BLaER1 (cell line): Measurements from ENCODE around the gene TMPRSS5.

Experiments
- H3K27ac ChIP-seq: shearing (Covaris generic); formaldehyde crosslinking; 2 replicates; pipeline ENCODE4 v1.8.1; 2022
- H3K27me3 ChIP-seq: shearing (Covaris generic); formaldehyde crosslinking; 2 replicates; pipeline ENCODE4 v1.8.1; 2022
- H3K36me3 ChIP-seq: shearing (Covaris generic); formaldehyde crosslinking; 2 replicates; pipeline ENCODE4 v1.8.1; 2022
- H3K4me1 ChIP-seq: shearing (Covaris generic); formaldehyde crosslinking; 2 replicates; pipeline ENCODE4 v1.8.1; 2022
- H3K4me2 ChIP-seq: shearing (Covaris generic); formaldehyde crosslinking; 2 replicates; pipeline ENCODE4 v1.8.1; 2022
- H3K4me3 ChIP-seq: shearing (Covaris generic); formaldehyde crosslinking; 2 replicates; pipeline ENCODE4 v1.8.1; 2022
- H3K9ac ChIP-seq: shearing (Covaris generic); formaldehyde crosslinking; 2 replicates; pipeline ENCODE4 v1.8.1; 2022
- H3K9me3 ChIP-seq: shearing (Covaris generic); formaldehyde crosslinking; 2 replicates; pipeline ENCODE4 v1.8.1; 2022
- H4K20me1 ChIP-seq: shearing (Covaris generic); formaldehyde crosslinking; 2 replicates; pipeline ENCODE4 v1.8.1; 2022
- Cebpa-rat ChIP-seq: shearing (Covaris generic); IDR thresholded peaks from 2 replicates; pipeline ENCODE4 v1.8.1; 2022

TMPRSS5 gene

DNA sequence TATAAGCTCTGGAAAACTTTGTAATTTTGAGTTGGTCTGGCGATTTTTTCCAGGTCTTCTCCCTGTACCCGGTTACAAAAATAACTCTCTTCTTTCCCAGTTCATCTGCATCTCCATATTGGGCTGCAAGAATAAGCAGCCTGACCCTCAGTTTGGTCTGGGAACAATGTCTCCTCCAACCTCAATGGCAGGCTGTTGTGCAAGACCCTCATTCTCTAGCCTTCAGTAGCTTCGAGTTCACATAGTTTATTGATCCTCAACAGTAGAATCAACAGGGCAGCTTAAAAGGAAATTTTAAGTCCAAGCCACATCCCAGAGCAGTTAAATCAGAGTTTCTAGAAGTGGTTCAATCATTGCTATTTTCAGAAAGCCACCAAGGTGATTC, 35.3 kb downstream of the TMPRSS5 start:
- no peak overlapping the region for H3K27ac ChIP-seq
- no peaks in the 10 kb centered on the region for H3K36me3 ChIP-seq
- H3K27me3 ChIP-seq, result no peaks in the 10 kb centered on the region
- H4K20me1 ChIP-seq, result no peaks in the 10 kb centered on the region
- H3K9me3 ChIP-seq, result peaks cover 9% of the 10 kb centered on the region
- H3K4me2 ChIP-seq, result no peak overlapping the region
- H3K4me1 ChIP-seq, result peaks cover 32% of the 10 kb centered on the region
- no peak overlapping the region for H3K4me3 ChIP-seq
- no peak overlapping the region for H3K9ac ChIP-seq
- TF ChIP-seq Cebpa-rat, result no peak

- peaks cover 27% of the 10 kb centered on the region for H3K4me1 ChIP-seq
- no peak overlapping the region for H3K27ac ChIP-seq
- TF ChIP-seq Cebpa-rat, result no peak
- peaks cover 13% of the 10 kb centered on the region for H3K9me3 ChIP-seq
- H3K36me3 ChIP-seq, result no peaks in the 10 kb centered on the region
- no peaks in the 10 kb centered on the region for H3K27me3 ChIP-seq
- no peak overlapping the region for H3K4me2 ChIP-seq
- H3K9ac ChIP-seq, result no peak overlapping the region
- H3K4me3 ChIP-seq, result no peak overlapping the region
- no peaks in the 10 kb centered on the region for H4K20me1 ChIP-seq
Measured at GRCh38 chr11:113670149-113670830, 35.8 kb downstream of the TMPRSS5 start.

DNA sequence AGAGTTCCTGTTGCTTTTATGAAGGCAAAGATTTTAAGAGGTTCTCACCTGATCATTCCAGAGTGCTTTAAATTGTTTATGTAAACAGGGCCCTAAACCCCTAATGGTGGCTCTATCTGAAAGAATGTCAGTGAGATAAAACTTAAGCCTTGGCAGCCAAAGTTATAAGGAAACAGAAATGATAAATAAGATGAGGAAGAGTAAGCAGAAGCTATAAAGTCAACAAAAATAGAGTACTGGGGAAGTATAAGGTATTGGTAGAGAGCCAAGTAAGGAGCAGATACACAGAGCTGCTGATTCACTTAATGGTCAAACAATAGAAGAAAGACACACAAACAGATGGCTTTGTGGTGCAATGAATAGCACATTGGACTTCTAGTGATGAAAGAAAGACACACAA, 37.9 kb downstream of the TMPRSS5 start:
- peaks cover 6% of the 10 kb centered on the region for H3K4me1 ChIP-seq
- no peak for TF ChIP-seq Cebpa-rat

DNA sequence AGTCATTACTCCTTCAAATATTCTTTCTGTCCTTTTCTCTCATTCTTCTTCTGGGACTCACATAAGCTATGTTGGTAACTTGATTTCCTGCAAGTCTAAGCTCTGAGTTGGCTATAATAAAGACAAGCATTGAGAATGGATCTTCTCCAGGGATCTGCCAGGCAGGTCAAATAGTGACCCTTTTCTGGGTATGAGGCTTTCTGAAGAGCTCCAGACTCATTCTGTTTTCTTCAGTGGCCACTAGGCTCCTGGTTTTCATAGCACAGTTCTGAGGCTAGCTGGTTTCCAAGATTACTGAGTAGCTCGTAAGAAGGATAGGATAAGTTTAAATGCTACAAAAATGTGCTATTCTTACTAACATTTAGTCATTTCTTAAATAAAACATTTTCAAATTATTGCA, 38.3 kb downstream of the TMPRSS5 start:
- H3K27me3 ChIP-seq, result no peaks in the 10 kb centered on the region
- no peaks in the 10 kb centered on the region for H3K36me3 ChIP-seq
- no peak overlapping the region for H3K4me3 ChIP-seq
- peaks cover 17% of the 10 kb centered on the region for H3K9me3 ChIP-seq
- no peaks in the 10 kb centered on the region for H4K20me1 ChIP-seq
- TF ChIP-seq Cebpa-rat, result no peak
- H3K9ac ChIP-seq, result no peak overlapping the region
- H3K4me1 ChIP-seq, result peaks cover 2% of the 10 kb centered on the region; the same call in 1 of the 2 replicates
- no peak overlapping the region for H3K27ac ChIP-seq
- no peak overlapping the region for H3K4me2 ChIP-seq

More for the DNA sequence above, 37.9 kb downstream of the TMPRSS5 start:
- Histone ChIP-seq H3K9me3 (peaks cover 17% of the 10 kb centered on the region), H3K4me2 (no peak overlapping the region), H3K9ac (no peak overlapping the region), H3K36me3 (no peaks in the 10 kb centered on the region), H3K4me3 (no peak overlapping the region), H3K27ac (no peak overlapping the region), H4K20me1 (no peaks in the 10 kb centered on the region), H3K27me3 (no peaks in the 10 kb centered on the region)

DNA sequence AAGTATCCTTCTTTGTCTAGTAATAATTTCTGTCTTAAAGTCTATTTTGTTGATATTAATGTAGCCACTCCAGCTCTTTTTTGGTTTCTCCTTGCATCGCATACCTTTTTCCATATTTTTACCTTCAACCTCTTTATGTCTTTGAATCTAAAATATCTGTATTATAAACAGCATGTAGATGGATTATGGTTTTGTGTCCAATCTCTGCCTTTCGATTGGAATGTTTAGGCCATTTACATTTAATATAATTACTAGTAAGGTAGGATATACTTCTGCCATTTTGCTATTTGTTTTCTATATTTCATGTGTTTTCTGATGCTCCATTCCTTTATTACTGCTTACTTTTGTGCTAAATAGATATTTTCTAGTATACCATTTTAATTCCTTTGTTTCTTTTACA, 39.5 kb downstream of the TMPRSS5 start:
- Histone ChIP-seq H3K4me2 (no peak overlapping the region), H3K36me3 (no peaks in the 10 kb centered on the region), H3K4me1 (no peaks in the 10 kb centered on the region), H3K27me3 (no peaks in the 10 kb centered on the region), H4K20me1 (no peaks in the 10 kb centered on the region), H3K4me3 (no peak overlapping the region), H3K9ac (no peak overlapping the region), H3K9me3 (peaks cover 17% of the 10 kb centered on the region), H3K27ac (no peak overlapping the region)
- no peak for TF ChIP-seq Cebpa-rat

DNA sequence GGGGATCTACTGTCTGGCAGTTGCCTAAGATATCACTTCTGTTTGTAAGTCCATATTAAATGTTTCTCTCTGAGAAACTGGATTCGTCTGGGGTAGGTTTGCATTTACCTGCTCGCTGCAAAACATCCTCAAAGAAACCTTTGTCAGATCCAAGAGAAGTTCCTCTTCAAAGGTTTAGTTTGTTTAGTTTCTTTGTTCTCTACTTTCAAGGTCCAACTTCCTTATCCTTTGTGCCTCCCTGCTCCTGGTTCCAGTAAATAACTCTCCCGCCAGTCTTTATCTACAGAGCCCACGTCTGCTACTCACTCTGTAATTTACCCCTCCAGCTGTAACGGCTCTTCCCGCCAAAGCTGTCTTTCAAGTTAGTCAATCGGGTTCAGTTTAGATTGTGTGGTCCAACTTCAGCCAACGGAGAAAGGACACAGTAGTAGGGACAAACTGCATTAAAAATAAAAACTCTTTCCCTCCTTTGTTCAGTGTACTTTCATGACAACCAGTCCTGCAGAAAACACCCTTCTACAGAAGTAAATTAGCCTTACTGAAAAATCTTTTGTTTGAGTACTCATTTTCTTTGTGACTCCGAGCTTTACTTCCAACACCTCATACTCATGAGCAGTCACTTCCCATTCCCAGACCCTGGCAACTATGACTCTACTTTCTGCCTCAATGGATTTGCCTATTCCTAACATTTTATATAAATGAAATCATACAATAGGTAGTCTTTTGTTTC, 41.0 kb downstream of the TMPRSS5 start:
- no peaks in the 10 kb centered on the region for H3K4me1 ChIP-seq
- H4K20me1 ChIP-seq, result no peaks in the 10 kb centered on the region
- no peak overlapping the region for H3K4me3 ChIP-seq
- H3K4me2 ChIP-seq, result no peak overlapping the region
- peaks cover 17% of the 10 kb centered on the region for H3K9me3 ChIP-seq
- H3K9ac ChIP-seq, result no peak overlapping the region
- H3K36me3 ChIP-seq, result no peaks in the 10 kb centered on the region
- no peaks in the 10 kb centered on the region for H3K27me3 ChIP-seq
- no peak for TF ChIP-seq Cebpa-rat
- no peak overlapping the region for H3K27ac ChIP-seq

DNA sequence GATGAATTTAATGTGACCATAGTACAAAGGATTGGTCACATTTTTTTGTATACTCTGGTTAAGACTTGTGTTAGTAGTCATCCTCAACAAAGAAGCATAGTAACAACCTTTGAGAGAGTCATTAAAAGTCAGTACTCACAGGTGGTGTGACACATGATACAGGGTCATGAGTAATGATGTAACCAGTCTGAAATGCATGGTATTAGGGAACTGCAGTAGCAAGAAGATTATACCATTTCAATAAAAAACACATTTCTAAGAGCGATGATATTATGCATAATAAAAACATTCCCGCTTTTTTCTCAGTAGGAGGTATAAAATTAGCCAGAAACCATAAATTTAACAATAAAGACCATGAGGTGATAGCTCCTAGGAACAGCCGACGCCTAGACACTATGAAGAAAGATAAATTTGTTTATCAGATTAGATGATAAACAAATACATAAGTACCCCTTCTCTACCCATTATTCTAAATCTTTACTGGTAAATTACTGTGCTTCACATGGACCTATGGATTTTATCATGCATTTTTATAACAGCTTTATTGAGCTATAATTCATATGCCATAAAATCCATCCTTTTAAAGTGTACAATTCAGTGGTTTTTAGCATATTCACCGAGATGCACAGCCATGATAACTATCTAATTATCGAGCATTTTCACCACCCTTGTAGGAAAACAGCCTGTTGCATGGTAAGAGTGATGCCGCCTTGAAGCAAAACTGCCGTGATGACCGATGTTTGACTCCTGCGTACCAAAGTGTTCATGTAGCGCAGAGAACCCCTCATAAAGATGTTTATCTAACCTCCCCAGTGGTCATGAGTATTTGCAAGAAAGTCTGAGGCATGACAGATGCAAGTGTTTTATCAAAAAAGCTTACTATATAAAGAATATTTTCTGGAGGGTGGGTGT, 41.8 kb downstream of the TMPRSS5 start:
- Histone ChIP-seq H3K36me3 (no peaks in the 10 kb centered on the region), H3K9me3 (peaks cover 17% of the 10 kb centered on the region), H3K27me3 (no peaks in the 10 kb centered on the region), H3K4me3 (no peak overlapping the region), H4K20me1 (no peaks in the 10 kb centered on the region), H3K9ac (no peak overlapping the region), H3K4me2 (no peak overlapping the region), H3K27ac (no peak overlapping the region), H3K4me1 (no peaks in the 10 kb centered on the region)
- TF ChIP-seq Cebpa-rat, result no peak

GRCh38 chr11:113663567-113663966, 42.5 kb downstream of the TMPRSS5 start:
- H3K27me3 ChIP-seq, result no peaks in the 10 kb centered on the region
- H3K4me1 ChIP-seq, result no peaks in the 10 kb centered on the region
- no peak overlapping the region for H3K9ac ChIP-seq
- H3K9me3 ChIP-seq, result peaks cover 17% of the 10 kb centered on the region
- no peak overlapping the region for H3K27ac ChIP-seq
- H3K4me3 ChIP-seq, result no peak overlapping the region
- no peaks in the 10 kb centered on the region for H3K36me3 ChIP-seq
- H4K20me1 ChIP-seq, result no peaks in the 10 kb centered on the region
- H3K4me2 ChIP-seq, result no peak overlapping the region
- no peak for TF ChIP-seq Cebpa-rat

GRCh38 chr11:113655771-113656170, 50.3 kb downstream of the TMPRSS5 start:
- no peaks in the 10 kb centered on the region for H4K20me1 ChIP-seq
- H3K9ac ChIP-seq, result no peak overlapping the region
- H3K27me3 ChIP-seq, result no peaks in the 10 kb centered on the region
- H3K27ac ChIP-seq, result no peak overlapping the region
- no peaks in the 10 kb centered on the region for H3K4me1 ChIP-seq
- no peak overlapping the region for H3K4me2 ChIP-seq
- H3K36me3 ChIP-seq, result no peaks in the 10 kb centered on the region
- no peaks in the 10 kb centered on the region for H3K9me3 ChIP-seq
- no peak for TF ChIP-seq Cebpa-rat
- no peak overlapping the region for H3K4me3 ChIP-seq

DNA sequence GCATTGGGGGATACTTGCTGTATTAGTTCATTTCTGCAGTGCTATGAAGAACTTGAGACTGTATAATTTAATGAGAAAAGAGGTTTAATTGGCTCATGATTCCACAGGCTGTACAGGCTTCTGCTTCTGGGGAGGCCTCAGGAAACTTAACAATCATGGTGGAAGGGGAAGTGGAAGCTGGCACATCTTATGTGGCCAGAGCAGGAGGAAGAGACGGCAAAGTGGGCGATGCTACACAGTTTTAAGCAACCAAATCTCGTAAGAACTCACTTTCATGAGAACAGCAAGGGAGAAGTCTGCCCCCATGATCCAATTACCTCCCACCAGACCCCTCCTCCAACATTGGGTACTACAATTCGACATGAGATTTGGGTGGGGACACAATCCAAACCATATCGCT, 55.1 kb downstream of the TMPRSS5 start:
- Histone ChIP-seq H3K9ac (no peak overlapping the region), H3K4me1 (no peaks in the 10 kb centered on the region), H3K27me3 (no peaks in the 10 kb centered on the region), H3K9me3 (peaks cover 12% of the 10 kb centered on the region), H4K20me1 (no peaks in the 10 kb centered on the region), H3K36me3 (no peaks in the 10 kb centered on the region), H3K4me3 (no peak overlapping the region), H3K27ac (no peak overlapping the region), H3K4me2 (no peak overlapping the region)
- TF ChIP-seq Cebpa-rat, result no peak
